Astrocyte (in vitro differentiated cells and primary cell): ENCODE measurements around the gene C3orf22. TPM values are rescaled to one million over a fixed set of nuclear protein-coding genes. Genes with fewer than 3 reads are reported as not detected.

Experiments used
- DNase-seq: peaks from one replicate; pipeline ENCODE4 v3.0.0-alpha.2; 2010; ENCODE audit warnings: low read depth
- FAIRE-seq: peaks from 2 replicates; lab custom pipeline; 2011; peaks lifted over from hg19 to GRCh38; lab: Jason Lieb, UNC
- H2AFZ ChIP-seq: 2 replicates; pipeline ENCODE4 v1.6.0; 2012; ENCODE audit warnings: low read depth, low read length, inconsistent platforms
- H3K27ac ChIP-seq: 2 replicates; pipeline ENCODE4 v1.5.1; 2011; ENCODE audit warnings: low read depth, low read length, inconsistent platforms
- H3K27me3 ChIP-seq: 2 replicates; pipeline ENCODE4 v1.6.0; 2011; ENCODE audit warnings: low read length, inconsistent platforms; ENCODE audit not compliant: insufficient read depth
- H3K36me3 ChIP-seq: 2 replicates; pipeline ENCODE4 v1.5.1; 2011; ENCODE audit warnings: low read length, inconsistent platforms; ENCODE audit not compliant: insufficient read depth
- H3K4me1 ChIP-seq: 2 replicates; pipeline ENCODE4 v1.5.1; 2011; ENCODE audit warnings: low read length, inconsistent platforms; ENCODE audit not compliant: insufficient read depth
- H3K4me2 ChIP-seq: 2 replicates; pipeline ENCODE4 v1.6.0; 2012; ENCODE audit warnings: low read length, inconsistent platforms
- H3K4me3 ChIP-seq: 2 replicates; pipeline ENCODE4 v1.5.1; 2011; ENCODE audit warnings: low read depth, mild to moderate bottlenecking, low read length, inconsistent platforms; ENCODE audit not compliant: insufficient read depth
- H3K79me2 ChIP-seq: 2 replicates; pipeline ENCODE4 v1.6.0; 2012; ENCODE audit warnings: mild to moderate bottlenecking, low read length, inconsistent platforms; ENCODE audit not compliant: insufficient read depth
- H3K9ac ChIP-seq: 2 replicates; pipeline ENCODE4 v1.6.0; 2012; ENCODE audit warnings: mild to moderate bottlenecking, low read length, inconsistent platforms
- H3K9me3 ChIP-seq: 2 replicates; pipeline ENCODE4 v1.5.1; 2012; ENCODE audit warnings: low read depth, mild to moderate bottlenecking, low read length, inconsistent platforms; ENCODE audit not compliant: insufficient read depth
- H4K20me1 ChIP-seq: 2 replicates; pipeline ENCODE4 v1.6.0; 2012; ENCODE audit warnings: low read length, inconsistent platforms; ENCODE audit not compliant: insufficient read depth
- H3K27ac Mint-ChIP-seq: one replicate; pipeline ENCODE4 v1.8.0; 2021; ENCODE audit warnings: mild to moderate bottlenecking, mixed read lengths; ENCODE audit not compliant: unreplicated experiment
- H3K27me3 Mint-ChIP-seq: one replicate; pipeline ENCODE4 v1.8.0; 2021; ENCODE audit warnings: low read depth, mixed read lengths; ENCODE audit not compliant: unreplicated experiment
- H3K36me3 Mint-ChIP-seq: one replicate; pipeline ENCODE4 v1.8.0; 2021; ENCODE audit warnings: low read depth, mixed read lengths; ENCODE audit not compliant: unreplicated experiment
- H3K4me1 Mint-ChIP-seq: one replicate; pipeline ENCODE4 v1.8.0; 2021; ENCODE audit warnings: low read depth, mixed read lengths; ENCODE audit not compliant: unreplicated experiment
- H3K4me3 Mint-ChIP-seq: one replicate; pipeline ENCODE4 v1.8.0; 2021; ENCODE audit warnings: mild to moderate bottlenecking, moderate library complexity, mixed read lengths; ENCODE audit not compliant: unreplicated experiment
- H3K9me3 Mint-ChIP-seq: one replicate; pipeline ENCODE4 v1.8.0; 2021; ENCODE audit warnings: mild to moderate bottlenecking, mixed read lengths; ENCODE audit not compliant: unreplicated experiment
- CTCF ChIP-seq: IDR thresholded peaks from 2 replicates; pipeline ENCODE4 v1.5.1; 2011; ENCODE audit warnings: low read depth, mild to moderate bottlenecking, inconsistent platforms, low read length, moderate library complexity; ENCODE audit not compliant: insufficient read depth
- EZH2 ChIP-seq: IDR thresholded peaks from 2 replicates; pipeline ENCODE4 v1.6.1; 2012; ENCODE audit warnings: mild to moderate bottlenecking, low read length, inconsistent platforms; ENCODE audit not compliant: insufficient read depth
- total RNA-seq: library from RNA; stranded (reverse); gene quantifications from 2 replicates; pipeline ENCODE4 v1.2.1, GENCODE V29; 2021

Gene C3orf22
- total RNA-seq, 1 donor from 2014 or later = not detected

- no peak for DNase-seq
- peaks cover 18% of the 10 kb centered on the region for H3K27me3 ChIP-seq
- H3K27ac ChIP-seq = no peak overlapping the region
- H4K20me1 ChIP-seq = no peaks in the 10 kb centered on the region
- H3K36me3 Mint-ChIP-seq = no peaks in the 10 kb centered on the region
- no peaks in the 10 kb centered on the region for H3K4me1 ChIP-seq
- H3K4me3 ChIP-seq = no peak overlapping the region
- no peaks in the 10 kb centered on the region for H3K4me1 Mint-ChIP-seq
- no peak for FAIRE-seq
- peaks cover 4% of the 10 kb centered on the region for H3K9me3 Mint-ChIP-seq
- no peak overlapping the region for H3K9ac ChIP-seq
- H3K27me3 Mint-ChIP-seq = peaks cover 11% of the 10 kb centered on the region
- no peak overlapping the region for H3K4me3 Mint-ChIP-seq
- no peaks in the 10 kb centered on the region for H3K79me2 ChIP-seq
- H2AFZ ChIP-seq = no peak overlapping the region
- H3K4me2 ChIP-seq = no peak overlapping the region
- H3K9me3 ChIP-seq = no peaks in the 10 kb centered on the region
- no peak overlapping the region for H3K27ac Mint-ChIP-seq
- no peaks in the 10 kb centered on the region for H3K36me3 ChIP-seq
- TF ChIP-seq CTCF (no peak), EZH2 (no peak)
Measured at GRCh38 chr3:126557761-126558160, 971 bp downstream of the C3orf22 start.

- Histone ChIP-seq H3K79me2 (no peaks in the 10 kb centered on the region), H3K27ac (no peak overlapping the region), H3K4me2 (no peak overlapping the region), H3K9me3 (no peaks in the 10 kb centered on the region), H3K4me1 (no peaks in the 10 kb centered on the region), H2AFZ (no peak overlapping the region), H4K20me1 (no peaks in the 10 kb centered on the region), H3K4me3 (no peak overlapping the region), H3K36me3 (no peaks in the 10 kb centered on the region), H3K27me3 (peaks cover 14% of the 10 kb centered on the region), H3K9ac (no peak overlapping the region)
- H3K4me3 Mint-ChIP-seq = no peak overlapping the region
- H3K4me1 Mint-ChIP-seq = no peaks in the 10 kb centered on the region
- H3K27ac Mint-ChIP-seq = no peak overlapping the region
- DNase-seq = no peak
- no peak for TF ChIP-seq EZH2
- no peak for TF ChIP-seq CTCF
- H3K9me3 Mint-ChIP-seq = peaks cover 4% of the 10 kb centered on the region
- peaks cover 11% of the 10 kb centered on the region for H3K27me3 Mint-ChIP-seq
- FAIRE-seq = no peak
- no peaks in the 10 kb centered on the region for H3K36me3 Mint-ChIP-seq
Measured at GRCh38 chr3:126557415-126557745, 1.4 kb downstream of the C3orf22 start.

GRCh38 chr3:126556637-126557414, 1.9 kb downstream of the C3orf22 start:
- Histone ChIP-seq H3K36me3 (no peaks in the 10 kb centered on the region), H4K20me1 (no peaks in the 10 kb centered on the region), H3K27me3 (peaks cover 14% of the 10 kb centered on the region), H3K4me1 (no peaks in the 10 kb centered on the region), H3K79me2 (no peaks in the 10 kb centered on the region), H2AFZ (no peak overlapping the region), H3K4me3 (no peak overlapping the region), H3K9me3 (no peaks in the 10 kb centered on the region), H3K27ac (no peak overlapping the region), H3K9ac (no peak overlapping the region), H3K4me2 (no peak overlapping the region)
- H3K27ac Mint-ChIP-seq = no peak overlapping the region
- H3K4me3 Mint-ChIP-seq = no peak overlapping the region
- TF ChIP-seq EZH2 (no peak), CTCF (no peak)
- no peaks in the 10 kb centered on the region for H3K36me3 Mint-ChIP-seq
- FAIRE-seq = no peak
- no peaks in the 10 kb centered on the region for H3K4me1 Mint-ChIP-seq
- H3K27me3 Mint-ChIP-seq = peaks cover 15% of the 10 kb centered on the region
- H3K9me3 Mint-ChIP-seq = peaks cover 4% of the 10 kb centered on the region
- DNase-seq = no peak
